OCI-LY3 (cell line): ENCODE results near the gene STPG1.

Source experiments
- EZH2phosphoT487 ChIP-seq: fragments of 200-600 bp; shearing (Covaris generic); IDR thresholded peaks from 2 replicates; pipeline ENCODE4 v1.6.1; 2018; ENCODE audit warnings: antibody characterized with exemption, mixed run types, low read depth
- TF ChIP-seq, protein P1 (sequence below): fragments of 200-600, 300-600 bp; sonication (generic); IDR thresholded peaks from 2 replicates; pipeline ENCODE4 v1.5.1; 2014; ENCODE audit warnings: antibody characterized with exemption, low read length, low read depth

DNA sequence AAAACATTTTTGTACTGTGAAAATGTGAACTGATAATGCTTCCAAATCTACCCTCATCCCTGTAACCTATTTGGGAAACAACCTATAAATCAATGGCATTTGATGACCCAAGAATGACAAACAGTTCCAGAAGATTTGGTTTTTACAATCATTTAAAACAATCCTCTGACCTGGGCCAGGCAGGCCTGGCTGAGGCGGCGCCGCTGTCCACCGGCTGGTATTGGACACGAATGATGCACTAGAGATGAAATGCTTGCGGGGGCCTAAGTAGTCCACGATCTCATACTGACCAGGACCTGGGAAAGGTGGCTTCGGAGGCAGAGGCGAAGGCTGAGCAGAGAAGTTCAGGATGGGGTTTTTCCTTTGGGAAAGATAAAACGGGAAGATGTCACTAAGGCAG lies 52.9 kb downstream of the STPG1 start:
- TF ChIP-seq EZH2phosphoT487: no peak
- TF ChIP-seq, protein P1, sequence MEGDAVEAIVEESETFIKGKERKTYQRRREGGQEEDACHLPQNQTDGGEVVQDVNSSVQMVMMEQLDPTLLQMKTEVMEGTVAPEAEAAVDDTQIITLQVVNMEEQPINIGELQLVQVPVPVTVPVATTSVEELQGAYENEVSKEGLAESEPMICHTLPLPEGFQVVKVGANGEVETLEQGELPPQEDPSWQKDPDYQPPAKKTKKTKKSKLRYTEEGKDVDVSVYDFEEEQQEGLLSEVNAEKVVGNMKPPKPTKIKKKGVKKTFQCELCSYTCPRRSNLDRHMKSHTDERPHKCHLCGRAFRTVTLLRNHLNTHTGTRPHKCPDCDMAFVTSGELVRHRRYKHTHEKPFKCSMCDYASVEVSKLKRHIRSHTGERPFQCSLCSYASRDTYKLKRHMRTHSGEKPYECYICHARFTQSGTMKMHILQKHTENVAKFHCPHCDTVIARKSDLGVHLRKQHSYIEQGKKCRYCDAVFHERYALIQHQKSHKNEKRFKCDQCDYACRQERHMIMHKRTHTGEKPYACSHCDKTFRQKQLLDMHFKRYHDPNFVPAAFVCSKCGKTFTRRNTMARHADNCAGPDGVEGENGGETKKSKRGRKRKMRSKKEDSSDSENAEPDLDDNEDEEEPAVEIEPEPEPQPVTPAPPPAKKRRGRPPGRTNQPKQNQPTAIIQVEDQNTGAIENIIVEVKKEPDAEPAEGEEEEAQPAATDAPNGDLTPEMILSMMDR: no peak
